OCI-LY7 (cell line): ENCODE results near the gene SEMA3G.

ENCODE experiments used
- CTCF ChIP-seq: fragments of 200-600 bp; sonication (generic); conservative IDR thresholded peaks from 2 replicates; pipeline ENCODE4 v1.5.1; 2014; ENCODE audit warnings: mild to moderate bottlenecking, antibody characterized with exemption, low read length, moderate library complexity, mixed read lengths
- EZH2phosphoT487 ChIP-seq: fragments of 200-600 bp; sonication (generic); IDR thresholded peaks from 2 replicates; pipeline ENCODE4 v1.6.1; 2018; ENCODE audit warnings: low read depth, borderline replicate concordance, mild to moderate bottlenecking, mixed run types, antibody characterized with exemption, low read length, moderate library complexity, mixed read lengths

- TF ChIP-seq CTCF, result no peak
- no peak for TF ChIP-seq EZH2phosphoT487
Measured at GRCh38 chr3:52442409-52443267, 2.3 kb downstream of the SEMA3G start.
